Mammary microvascular endothelial cell (primary cell): Measurements from ENCODE around the gene SERPINA1. TPM values are rescaled to one million over a fixed set of nuclear protein-coding genes. Genes with fewer than 3 reads are reported as not detected.

Experiments used
- total RNA-seq: library from RNA; depleted of rRNA; stranded (reverse); fragments of >200 nt; gene quantifications from 2 replicates; pipeline ENCODE4 v1.2.3, GENCODE V29; 2015

SERPINA1 gene
- not detected in 2 replicates for total RNA-seq

DNA sequence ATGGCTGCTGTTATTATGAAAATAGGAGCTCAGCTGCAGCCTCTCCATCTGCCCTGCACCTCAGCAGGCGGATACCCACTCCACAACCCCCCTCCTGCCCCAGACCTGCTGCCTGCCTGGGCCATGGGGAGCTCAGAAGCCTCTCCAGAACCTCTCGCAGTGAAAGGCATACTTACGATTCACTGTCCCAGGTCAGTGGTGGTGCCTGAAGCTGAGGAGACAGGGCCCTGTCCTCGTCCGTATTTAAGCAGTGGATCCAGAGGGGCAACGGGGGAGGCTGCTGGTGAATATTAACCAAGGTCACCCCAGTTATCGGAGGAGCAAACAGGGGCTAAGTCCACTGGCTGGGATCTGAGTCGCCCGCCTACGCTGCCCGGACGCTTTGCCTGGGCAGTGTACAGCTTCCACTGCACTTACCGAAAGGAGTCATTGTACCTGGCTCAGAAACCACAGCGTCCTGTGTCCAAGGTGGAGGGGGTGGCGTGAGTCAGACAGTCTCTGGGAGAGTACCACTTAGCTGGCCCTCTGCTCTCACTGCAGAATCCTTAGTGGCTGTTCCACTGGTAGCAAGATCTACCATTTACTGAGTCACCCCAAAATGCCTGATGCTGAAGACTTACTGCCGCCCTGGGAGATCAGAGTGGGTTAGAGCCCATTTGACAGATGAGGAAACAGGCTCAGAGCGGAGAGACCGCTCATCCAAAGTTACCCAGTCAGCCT, at the start of gene SERPINA1:
Gene SERPINA1 (minus strand): TSS at position 219 of the 720 bp plus-strand sequence. CDS start 5,365 bp downstream, outside the sequence.

GRCh38 chr14:94366146-94366915, 22.1 kb downstream of the SERPINA1 start, which contains the start of gene SERPINA2:
Gene SERPINA2 (minus strand): TSS chr14:94366698.

Other genes with a start within 250 kb of the SERPINA1 start
- gene PPP4R4, start 214.3 kb downstream of the SERPINA1 start, total RNA-seq = not detected in 2 replicates
- gene SERPINA10, start 95.3 kb downstream of the SERPINA1 start, total RNA-seq = not detected in 2 replicates
- gene SERPINA6, start 65.3 kb downstream of the SERPINA1 start, total RNA-seq = not detected in 2 replicates
- not detected in 2 replicates for gene SERPINA2, start 21.9 kb downstream of the SERPINA1 start, total RNA-seq
- not detected in 2 replicates for gene SERPINA11, start 64.2 kb upstream of the SERPINA1 start, total RNA-seq
- not detected in 2 replicates for gene SERPINA9, start 87.6 kb upstream of the SERPINA1 start, total RNA-seq
- not detected in 2 replicates for gene SERPINA12, start 120.9 kb upstream of the SERPINA1 start, total RNA-seq
- gene SERPINA4, start 172.8 kb upstream of the SERPINA1 start, total RNA-seq = not detected in 2 replicates
- gene SERPINA5, start 192.8 kb upstream of the SERPINA1 start, total RNA-seq = 0.15 TPM in 1 of 2 replicates, not detected in the other
- not detected in 2 replicates for gene SERPINA3, start 223.8 kb upstream of the SERPINA1 start, total RNA-seq